Prostate gland (tissue), 2 donors: ENCODE results near the gene PRKAG3.

ENCODE experiments used
- CTCF ChIP-seq, 4 experiments: fragments of 200-600 bp in 2 of 4; fragments of 450-650 bp in 2 of 4; sonication (generic) in 2 of 4; IDR thresholded peaks; 1 replicate in 3 of 4; 2 replicates in 1 of 4; pipeline ENCODE4 v1.5.1; 2016 to 2019; ENCODE audit warnings: antibody characterized with exemption in 4 of 4, mild to moderate bottlenecking in 2 of 4, moderate library complexity in 2 of 4
- POLR2A ChIP-seq: fragments of 450-650 bp; IDR thresholded peaks from one replicate; pipeline ENCODE4 v1.6.1; 2016; ENCODE audit warnings: antibody characterized with exemption, mild to moderate bottlenecking

DNA sequence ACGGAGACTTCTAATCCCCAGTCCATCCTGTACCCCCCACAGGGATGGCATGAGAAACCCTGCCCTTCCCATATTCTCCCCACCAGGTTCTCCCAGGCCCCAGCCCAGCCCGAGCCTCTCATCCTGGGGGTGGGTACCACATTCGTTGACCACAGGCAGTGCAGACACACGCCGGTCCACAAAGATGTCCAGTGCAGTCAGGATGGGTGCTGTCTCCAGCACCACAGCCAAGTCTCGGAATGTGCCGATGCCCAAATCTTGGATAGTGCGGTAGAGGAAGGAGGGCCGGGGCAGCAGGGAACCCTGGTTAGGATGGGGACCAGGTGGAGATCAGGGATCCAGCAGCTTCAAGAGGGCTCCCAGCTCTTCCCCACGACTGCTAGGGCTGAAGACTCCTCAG, 4.8 kb downstream of the PRKAG3 start:
- TF ChIP-seq POLR2A: no peak
- TF ChIP-seq CTCF (IDR thresholded peaks at IDR 0.05): no peak
